Measurements from ENCODE around the gene TPCN2. TPM values are rescaled to one million over a fixed set of nuclear protein-coding genes. Genes with fewer than 3 reads are reported as not detected.
A peak's percentile ranks its signal among the peaks of the same experiment; 100 is the strongest.

Gene TPCN2
- total RNA-seq, 8 experiments from 2014 or later, result 3.6 to 17.2 (median 5.6) TPM

DNA sequence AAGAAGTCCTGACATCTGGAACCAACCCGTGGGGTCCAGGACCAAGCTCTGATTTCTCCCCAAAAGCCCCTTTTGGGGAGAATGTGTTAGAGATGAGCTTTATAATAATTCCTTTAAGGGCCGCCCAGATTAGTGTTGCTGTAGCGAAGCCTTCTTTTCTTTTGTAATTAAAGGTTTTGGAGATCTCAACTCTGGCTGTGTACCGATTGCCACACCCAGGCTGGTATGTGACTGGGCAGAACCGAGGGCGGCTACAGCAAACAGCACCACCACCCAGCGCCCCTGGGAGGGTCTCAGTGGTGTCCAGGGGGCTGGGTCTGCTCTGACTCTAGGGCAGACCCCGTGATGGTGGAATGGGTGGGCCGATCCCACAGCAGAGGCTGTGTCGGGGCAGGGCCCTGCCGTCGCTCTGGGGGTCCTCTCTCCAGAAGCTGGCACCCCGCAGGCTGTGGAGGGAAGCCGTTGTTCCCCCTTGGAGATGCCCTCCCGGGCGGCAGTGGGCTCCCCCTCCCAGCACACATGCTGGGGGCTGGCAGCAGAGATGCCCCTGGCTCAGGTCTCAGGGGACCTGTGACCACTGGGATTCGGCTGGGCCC is 31.0 kb downstream of the TPCN2 start:
- no peaks in the 10 kb centered on the region for H3K4me1 ChIP-seq (replicated peaks in 1 of 2)
- no peak overlapping the region for H3K27ac ChIP-seq
- no peak overlapping the region for H3K4me3 ChIP-seq
- WGBS, 10 experiments, result 69 to 95% (median 85%) methylated on average over 3 to 5 of the region's 17 CpGs; no CpG with 5 or more reads in 7 of the 10 experiments
- no peak for ATAC-seq (replicated peaks in 6 of 8)
- in situ Hi-C loops (cut with MboI; ENCODE audit: low pct_unique_long_range_greater_than_20kb in 2 of 9, low sequenced_read_pairs in 9 of 9, unreplicated experiment in 9 of 9), result no loop called here

- Histone ChIP-seq H3K27ac (no peak overlapping the region), H3K4me1 (replicated peaks in 1 of 2) (no peaks in the 10 kb centered on the region), H3K4me3 (no peak overlapping the region)
- in situ Hi-C loops (cut with MboI; ENCODE audit: low pct_unique_long_range_greater_than_20kb in 2 of 9, low sequenced_read_pairs in 9 of 9, unreplicated experiment in 9 of 9), result no loop called here
- ATAC-seq (replicated peaks in 6 of 8), result peak in 2 of 8 experiments; percentile 53 to 65
- 80 to 100% (median 100%) methylated on average over 1 of the region's 17 CpGs; no CpG with 5 or more reads in 7 of the 10 experiments for WGBS, 10 experiments
These were observed 31.7 kb downstream of the TPCN2 start for GRCh38 chr11:69080257-69080995.

- 94 to 97% methylated on average over 6 to 14 of the region's 23 CpGs; no CpG with 5 or more reads in 8 of the 10 experiments for whole genome bisulfite sequencing, 10 experiments
- H3K27ac ChIP-seq, result no peak overlapping the region
- in situ Hi-C loops (cut with MboI; ENCODE audit: low pct_unique_long_range_greater_than_20kb in 2 of 9, low sequenced_read_pairs in 9 of 9, unreplicated experiment in 9 of 9), result no loop called here
- H3K4me3 ChIP-seq, result no peak overlapping the region
- ATAC-seq (replicated peaks in 6 of 8), result no peak
- H3K4me1 ChIP-seq (replicated peaks in 1 of 2), result no peaks in the 10 kb centered on the region
These were observed 32.4 kb downstream of the TPCN2 start for GRCh38 chr11:69081180-69081579.

GRCh38 chr11:69083531-69084247 is 35.0 kb downstream of the TPCN2 start:
- no peak overlapping the region for H3K4me3 ChIP-seq
- in situ Hi-C loops (cut with MboI; ENCODE audit: low pct_unique_long_range_greater_than_20kb in 2 of 9, low sequenced_read_pairs in 9 of 9, unreplicated experiment in 9 of 9), result no loop called here
- WGBS, 10 experiments, result 60 to 91% (median 81%) methylated on average over 4 to 20 of the region's 28 CpGs; no CpG with 5 or more reads in 6 of the 10 experiments
- no peak overlapping the region for H3K27ac ChIP-seq
- ATAC-seq (replicated peaks in 6 of 8), result no peak
- H3K4me1 ChIP-seq (replicated peaks in 1 of 2), result no peaks in the 10 kb centered on the region

- H3K27ac ChIP-seq, result no peak overlapping the region
- ATAC-seq (replicated peaks in 6 of 8), result no peak
- no peak overlapping the region for H3K4me3 ChIP-seq
- H3K4me1 ChIP-seq (replicated peaks in 1 of 2), result no peaks in the 10 kb centered on the region
- WGBS, 10 experiments, result 80 to 100% (median 91%) methylated on average over 1 to 9 of the region's 15 CpGs; no CpG with 5 or more reads in 6 of the 10 experiments
- in situ Hi-C loops (cut with MboI; ENCODE audit: low pct_unique_long_range_greater_than_20kb in 2 of 9, low sequenced_read_pairs in 9 of 9, unreplicated experiment in 9 of 9), result no loop called here
These were observed 35.6 kb downstream of the TPCN2 start for GRCh38 chr11:69084371-69084770.

GRCh38 chr11:69085490-69086095 is 36.9 kb downstream of the TPCN2 start:
- in situ Hi-C loops (cut with MboI; ENCODE audit: low pct_unique_long_range_greater_than_20kb in 2 of 9, low sequenced_read_pairs in 9 of 9, unreplicated experiment in 9 of 9), result no loop called here
- WGBS, 10 experiments, result 77 to 100% (median 83%) methylated on average over 2 to 10 of the region's 27 CpGs; no CpG with 5 or more reads in 7 of the 10 experiments
- no peak overlapping the region for H3K27ac ChIP-seq
- no peaks in the 10 kb centered on the region for H3K4me1 ChIP-seq (replicated peaks in 1 of 2)
- no peak for ATAC-seq (replicated peaks in 6 of 8)
- H3K4me3 ChIP-seq, result no peak overlapping the region

- 63 to 100% (median 75%) methylated on average over 1 to 9 of the region's 28 CpGs; no CpG with 5 or more reads in 6 of the 10 experiments for WGBS, 10 experiments
- no peaks in the 10 kb centered on the region for H3K4me1 ChIP-seq (replicated peaks in 1 of 2)
- peak in 3 of 8 experiments; percentile 17 to 67 (median 39) for ATAC-seq (replicated peaks in 6 of 8)
- H3K4me3 ChIP-seq, result no peak overlapping the region
- H3K27ac ChIP-seq, result no peak overlapping the region
- in situ Hi-C loops (cut with MboI; ENCODE audit: low pct_unique_long_range_greater_than_20kb in 2 of 9, low sequenced_read_pairs in 9 of 9, unreplicated experiment in 9 of 9), result no loop called here
These were observed 37.7 kb downstream of the TPCN2 start for GRCh38 chr11:69086152-69087132.

DNA sequence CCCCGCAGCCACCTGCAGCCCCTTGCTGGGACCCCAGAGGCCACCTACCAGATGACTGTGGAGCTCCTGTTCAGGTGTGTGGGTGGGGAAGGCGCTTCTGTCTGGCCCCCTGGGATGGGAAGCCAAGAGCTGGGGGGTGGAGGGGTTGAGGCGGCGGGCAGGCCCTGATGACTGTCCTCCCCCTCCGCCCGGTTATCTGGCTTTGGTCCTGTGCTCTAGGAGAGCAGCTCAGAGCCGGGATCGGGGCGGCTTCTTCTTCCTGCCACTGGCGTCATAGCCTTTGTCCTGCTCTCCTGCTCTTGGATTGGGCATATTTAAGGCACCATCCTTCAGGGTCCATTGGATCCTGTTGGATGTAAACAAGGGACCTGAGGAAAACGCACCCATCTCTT is 38.4 kb downstream of the TPCN2 start:
- Histone ChIP-seq H3K4me1 (replicated peaks in 1 of 2) (no peaks in the 10 kb centered on the region), H3K27ac (no peak overlapping the region), H3K4me3 (no peak overlapping the region)
- 65 to 80% methylated on average over 1 to 4 of the region's 11 CpGs; no CpG with 5 or more reads in 8 of the 10 experiments for WGBS, 10 experiments
- peak in 1 of 8 experiments; percentile 8 for ATAC-seq (replicated peaks in 6 of 8)
- in situ Hi-C loops (cut with MboI; ENCODE audit: low pct_unique_long_range_greater_than_20kb in 2 of 9, low sequenced_read_pairs in 9 of 9, unreplicated experiment in 9 of 9), result no loop called here

GRCh38 chr11:69087811-69088210 is 39.1 kb downstream of the TPCN2 start:
- WGBS, 10 experiments, result 80 to 100% (median 100%) methylated on average over 1 to 5 of the region's 14 CpGs; no CpG with 5 or more reads in 5 of the 10 experiments
- in situ Hi-C loops (cut with MboI; ENCODE audit: low pct_unique_long_range_greater_than_20kb in 2 of 9, low sequenced_read_pairs in 9 of 9, unreplicated experiment in 9 of 9), result no loop called here
- no peak for ATAC-seq (replicated peaks in 6 of 8)
- no peaks in the 10 kb centered on the region for H3K4me1 ChIP-seq (replicated peaks in 1 of 2)
- H3K4me3 ChIP-seq, result no peak overlapping the region
- H3K27ac ChIP-seq, result no peak overlapping the region

DNA sequence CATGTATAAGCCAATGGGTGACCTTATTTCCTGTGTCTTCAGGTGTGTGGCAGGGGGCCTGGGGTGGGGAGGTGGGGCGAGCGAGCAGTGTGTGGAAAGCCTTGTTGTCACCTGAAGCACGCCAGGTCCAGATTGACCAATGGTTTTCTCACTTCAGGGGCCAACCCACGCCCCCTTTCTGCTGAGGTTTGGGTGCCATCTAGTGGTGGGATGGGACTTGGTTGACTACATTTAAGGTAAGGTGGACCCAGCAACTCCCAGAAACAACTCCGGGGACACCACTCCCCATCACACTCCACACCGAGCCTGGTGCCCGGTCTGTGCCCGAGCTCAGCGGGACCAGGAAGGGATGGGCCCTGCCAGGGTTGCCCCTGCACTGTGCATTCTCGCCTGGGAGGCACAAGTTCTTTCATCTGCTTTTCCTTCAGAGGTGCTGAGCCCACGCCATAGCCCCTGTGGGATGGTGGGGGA is 40.0 kb downstream of the TPCN2 start:
- Histone ChIP-seq H3K4me3 (no peak overlapping the region), H3K27ac (no peak overlapping the region), H3K4me1 (replicated peaks in 1 of 2) (no peaks in the 10 kb centered on the region)
- ATAC-seq (replicated peaks in 6 of 8), result peak; percentile 60 to 94 (median 74)
- 0 to 100% (median 0%) methylated on average over 1 to 2 of the region's 11 CpGs; no CpG with 5 or more reads in 7 of the 10 experiments for WGBS, 10 experiments
- in situ Hi-C loops (cut with MboI; ENCODE audit: low pct_unique_long_range_greater_than_20kb in 2 of 9, low sequenced_read_pairs in 9 of 9, unreplicated experiment in 9 of 9), result no loop called here

- no peak overlapping the region for H3K4me3 ChIP-seq
- in situ Hi-C loops (cut with MboI; ENCODE audit: low pct_unique_long_range_greater_than_20kb in 2 of 9, low sequenced_read_pairs in 9 of 9, unreplicated experiment in 9 of 9), result no loop called here
- ATAC-seq (replicated peaks in 6 of 8), result peak in 2 of 8 experiments; percentile 9 to 26
- no peak overlapping the region for H3K27ac ChIP-seq
- no peaks in the 10 kb centered on the region for H3K4me1 ChIP-seq (replicated peaks in 1 of 2)
- 30 to 100% (median 86%) methylated on average over 1 to 7 of the region's 15 CpGs; no CpG with 5 or more reads in 5 of the 10 experiments for WGBS, 10 experiments
These were observed 40.5 kb downstream of the TPCN2 start for GRCh38 chr11:69089258-69089657.

Data from motor neuron (in vitro differentiated cells).